Raji (cell line): ENCODE data around the gene LIMCH1.

ENCODE experiments used
- POLR2A ChIP-seq: IDR thresholded peaks from 2 replicates; pipeline ENCODE4 v1.6.1; 2011; ENCODE audit warnings: low read depth, low read length, control low read depth; ENCODE audit not compliant: insufficient read depth

Gene LIMCH1

GRCh38 chr4:41538017-41538733, at the start of gene LIMCH1:
LIMCH1 (plus strand) TSS chr4:41538157; CDS start chr4:41605996, 67,839 bp downstream.
- TF ChIP-seq POLR2A, result no peak

GRCh38 chr4:41496977-41497376, 41.0 kb upstream of the LIMCH1 start:
- no peak for TF ChIP-seq POLR2A

- TF ChIP-seq POLR2A, result no peak
Observed at GRCh38 chr4:41498177-41498576, 39.8 kb upstream of the LIMCH1 start.

GRCh38 chr4:41504167-41504818, 33.7 kb upstream of the LIMCH1 start:
- TF ChIP-seq POLR2A, result no peak

GRCh38 chr4:41505161-41505661, 32.7 kb upstream of the LIMCH1 start:
- TF ChIP-seq POLR2A, result no peak

GRCh38 chr4:41506130-41506529, 31.8 kb upstream of the LIMCH1 start:
- TF ChIP-seq POLR2A, result no peak

GRCh38 chr4:41507291-41507947, 30.5 kb upstream of the LIMCH1 start:
- no peak for TF ChIP-seq POLR2A

- TF ChIP-seq POLR2A, result no peak
Observed at GRCh38 chr4:41509451-41509866, 28.5 kb upstream of the LIMCH1 start.

- no peak for TF ChIP-seq POLR2A
Observed at GRCh38 chr4:41510179-41510578, 27.8 kb upstream of the LIMCH1 start.

GRCh38 chr4:41512136-41512535, 25.8 kb upstream of the LIMCH1 start:
- no peak for TF ChIP-seq POLR2A

- TF ChIP-seq POLR2A, result no peak
Observed at GRCh38 chr4:41512596-41512995, 25.4 kb upstream of the LIMCH1 start.

GRCh38 chr4:41514169-41514568, 23.8 kb upstream of the LIMCH1 start:
- TF ChIP-seq POLR2A, result no peak

GRCh38 chr4:41514766-41515481, 23.0 kb upstream of the LIMCH1 start:
- no peak for TF ChIP-seq POLR2A

- no peak for TF ChIP-seq POLR2A
Observed at GRCh38 chr4:41517121-41517520, 20.8 kb upstream of the LIMCH1 start.

GRCh38 chr4:41517747-41518146, 20.2 kb upstream of the LIMCH1 start:
- TF ChIP-seq POLR2A, result no peak
